AG09309 (cell line): ENCODE data around the gene MGMT.

ENCODE experiments used
- DNase-seq: peaks from one replicate; pipeline ENCODE4 v3.0.0-alpha.2; 2010; ENCODE audit warnings: low read depth
- H3K4me3 ChIP-seq: 2 replicates; pipeline ENCODE4 v1.5.1; 2011; ENCODE audit warnings: mild to moderate bottlenecking, low read depth, low read length, moderate library complexity; ENCODE audit not compliant: control insufficient read depth
- TF ChIP-seq, protein P1 (sequence below): IDR thresholded peaks from 2 replicates; pipeline ENCODE4 v1.5.1; 2011; ENCODE audit warnings: mild to moderate bottlenecking, low read depth, low read length, inconsistent platforms; ENCODE audit not compliant: insufficient read depth, control insufficient read depth; ENCODE audit errors: missing control alignments

MGMT gene

DNA sequence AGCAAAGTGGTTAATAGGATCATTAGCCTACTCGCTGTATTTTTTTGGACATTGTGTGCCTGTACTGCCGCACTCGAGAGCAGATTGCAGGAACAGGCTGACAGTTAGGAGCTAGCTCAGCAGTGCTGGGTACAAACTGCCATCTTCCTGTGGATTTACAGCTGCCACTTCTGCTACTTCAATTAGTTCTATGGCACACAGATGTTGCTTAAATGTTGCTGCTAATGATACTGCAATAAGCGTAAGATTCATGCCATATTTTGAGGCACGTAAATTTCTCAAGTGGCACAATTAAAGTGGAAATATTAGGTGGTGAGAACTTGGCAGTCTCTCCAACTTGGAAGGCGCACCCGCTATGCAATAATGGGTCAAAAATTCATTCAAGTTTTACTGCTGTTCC lies 325.1 kb downstream of the MGMT start:
- no peak for DNase-seq
- no peak overlapping the region for H3K4me3 ChIP-seq
- TF ChIP-seq, protein P1, sequence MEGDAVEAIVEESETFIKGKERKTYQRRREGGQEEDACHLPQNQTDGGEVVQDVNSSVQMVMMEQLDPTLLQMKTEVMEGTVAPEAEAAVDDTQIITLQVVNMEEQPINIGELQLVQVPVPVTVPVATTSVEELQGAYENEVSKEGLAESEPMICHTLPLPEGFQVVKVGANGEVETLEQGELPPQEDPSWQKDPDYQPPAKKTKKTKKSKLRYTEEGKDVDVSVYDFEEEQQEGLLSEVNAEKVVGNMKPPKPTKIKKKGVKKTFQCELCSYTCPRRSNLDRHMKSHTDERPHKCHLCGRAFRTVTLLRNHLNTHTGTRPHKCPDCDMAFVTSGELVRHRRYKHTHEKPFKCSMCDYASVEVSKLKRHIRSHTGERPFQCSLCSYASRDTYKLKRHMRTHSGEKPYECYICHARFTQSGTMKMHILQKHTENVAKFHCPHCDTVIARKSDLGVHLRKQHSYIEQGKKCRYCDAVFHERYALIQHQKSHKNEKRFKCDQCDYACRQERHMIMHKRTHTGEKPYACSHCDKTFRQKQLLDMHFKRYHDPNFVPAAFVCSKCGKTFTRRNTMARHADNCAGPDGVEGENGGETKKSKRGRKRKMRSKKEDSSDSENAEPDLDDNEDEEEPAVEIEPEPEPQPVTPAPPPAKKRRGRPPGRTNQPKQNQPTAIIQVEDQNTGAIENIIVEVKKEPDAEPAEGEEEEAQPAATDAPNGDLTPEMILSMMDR = no peak

DNA sequence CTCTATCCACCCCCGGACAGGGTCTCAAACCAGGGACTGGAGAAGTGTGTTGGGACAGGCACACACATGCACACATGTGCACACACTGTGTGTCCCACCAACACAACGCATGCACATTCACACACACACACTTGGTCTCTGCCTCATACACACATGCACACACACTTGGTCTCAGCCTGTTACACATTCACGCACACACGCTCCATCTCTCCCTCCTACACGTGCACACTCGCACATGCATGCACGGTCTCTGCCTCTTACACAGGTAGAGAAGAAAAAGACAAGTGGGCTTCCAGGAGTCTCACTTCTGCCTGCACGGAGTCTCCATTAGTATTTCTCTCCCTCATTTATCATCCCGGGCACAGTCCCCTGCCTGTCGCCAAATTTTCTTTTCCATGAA lies 325.8 kb downstream of the MGMT start:
- no peak overlapping the region for H3K4me3 ChIP-seq
- TF ChIP-seq, protein P1 = no peak
- no peak for DNase-seq

DNA sequence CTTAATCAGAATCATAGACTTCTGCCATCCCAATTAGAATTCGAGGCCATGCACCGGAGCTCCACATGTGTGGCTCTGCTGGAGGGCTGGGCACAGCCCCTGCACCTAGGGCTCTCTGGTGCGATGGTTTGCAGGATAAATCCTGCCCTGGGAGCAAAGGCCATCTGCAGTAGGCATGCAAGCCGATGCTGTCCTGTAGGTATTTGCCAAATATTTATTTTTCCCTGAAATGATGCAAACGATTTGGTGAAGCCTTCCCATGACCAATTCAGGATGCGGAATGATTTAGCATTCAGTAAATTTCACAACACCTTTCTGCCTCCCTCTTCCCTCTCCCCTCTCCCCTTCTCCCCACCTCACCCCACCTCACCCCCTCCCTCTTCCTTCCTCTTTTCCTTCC lies 326.4 kb downstream of the MGMT start:
- H3K4me3 ChIP-seq = no peak overlapping the region
- no peak for DNase-seq
- TF ChIP-seq, protein P1 = no peak

DNA sequence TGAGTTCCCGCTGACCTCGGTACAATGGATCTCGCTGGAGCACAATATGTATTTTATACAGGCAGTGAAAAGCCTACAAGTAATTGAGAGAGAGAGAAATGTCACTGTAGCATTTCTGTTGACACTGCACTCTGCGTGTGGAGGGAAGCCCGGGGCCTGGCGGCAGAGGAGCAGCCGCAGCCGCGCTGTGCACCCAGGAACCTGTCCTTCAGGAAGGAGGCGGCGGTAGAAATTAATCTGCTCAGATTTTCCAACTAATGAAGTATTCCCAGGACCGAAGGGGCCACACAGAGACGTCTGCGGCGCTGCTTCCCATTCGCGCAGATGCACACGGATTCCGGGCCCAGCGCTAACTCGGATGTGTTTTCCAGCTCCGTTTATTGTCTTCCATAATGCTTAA lies 327.0 kb downstream of the MGMT start:
- H3K4me3 ChIP-seq = no peak overlapping the region
- TF ChIP-seq, protein P1 = no peak
- no peak for DNase-seq

DNA sequence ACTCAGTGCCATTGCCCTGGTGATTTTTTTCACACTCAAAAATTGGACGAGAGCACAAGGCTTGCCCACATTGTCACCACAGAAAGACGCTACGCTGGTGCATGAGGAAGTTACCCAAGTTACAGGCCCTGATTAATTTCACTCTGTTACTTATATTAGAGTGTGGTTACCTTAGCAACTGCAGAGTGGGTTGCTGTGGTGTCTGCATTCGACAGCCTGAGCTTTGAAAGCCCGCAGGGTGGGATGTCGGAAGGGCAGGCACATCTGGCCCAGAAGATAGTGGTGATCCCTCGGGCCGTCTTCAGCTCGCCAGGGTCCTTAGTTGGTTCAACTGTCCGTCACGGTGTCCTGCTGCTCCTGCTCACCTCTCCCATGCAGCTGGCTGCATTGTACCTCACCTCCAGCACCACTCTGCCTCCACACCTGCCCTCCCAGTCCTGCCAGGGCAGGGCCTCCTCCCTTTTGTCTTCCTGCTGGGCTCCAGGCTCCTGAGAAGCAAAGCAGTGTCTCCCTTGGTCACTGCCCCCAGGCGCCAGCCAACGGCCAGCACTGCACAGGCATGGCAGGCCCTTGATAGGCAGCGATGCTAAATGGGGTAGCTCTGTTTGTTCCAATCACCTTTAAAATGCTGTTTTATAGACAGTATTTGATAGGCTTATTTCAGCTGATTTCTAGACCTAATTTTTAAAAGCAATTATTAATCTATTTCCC lies 329.8 kb downstream of the MGMT start:
- TF ChIP-seq, protein P1 = no peak
- H3K4me3 ChIP-seq = no peak overlapping the region
- DNase-seq = no peak

DNA sequence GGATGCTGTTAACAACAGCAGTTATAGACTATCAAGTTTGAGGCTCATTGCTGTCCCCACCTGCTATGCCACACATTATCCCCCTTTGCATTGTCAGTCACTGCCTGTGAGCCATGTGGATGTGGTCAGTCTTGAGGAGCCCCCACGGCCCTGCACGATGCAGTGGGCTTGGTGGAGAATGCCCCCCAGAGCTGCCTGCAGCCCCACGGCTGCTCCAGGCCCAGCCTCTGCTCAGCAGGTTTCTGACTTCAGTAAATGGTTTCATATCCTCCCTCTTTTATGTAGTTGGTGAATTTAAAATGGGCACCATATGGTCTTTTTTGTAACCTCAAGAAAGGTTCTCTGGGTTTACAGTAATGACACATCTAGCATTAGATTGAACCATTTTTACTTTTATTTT lies 332.9 kb downstream of the MGMT start:
- no peak for DNase-seq
- TF ChIP-seq, protein P1 = no peak
- H3K4me3 ChIP-seq = no peak overlapping the region
